GM18867 (cell line): ENCODE measurements around the gene SHLD3.
"Not testable (repeated sequence)": the region's sequence is repeated elsewhere in the genome, so short reads cannot be mapped to it uniquely, and the experiment has no call there.

Experiments
- ATAC-seq: cut with Tn5 transposase; IDR thresholded peaks from one replicate; pipeline ENCODE4 v1.9.1; 2021; ENCODE audit warnings: mild to moderate bottlenecking, moderate library complexity; ENCODE audit not compliant: unreplicated experiment

Gene SHLD3

DNA sequence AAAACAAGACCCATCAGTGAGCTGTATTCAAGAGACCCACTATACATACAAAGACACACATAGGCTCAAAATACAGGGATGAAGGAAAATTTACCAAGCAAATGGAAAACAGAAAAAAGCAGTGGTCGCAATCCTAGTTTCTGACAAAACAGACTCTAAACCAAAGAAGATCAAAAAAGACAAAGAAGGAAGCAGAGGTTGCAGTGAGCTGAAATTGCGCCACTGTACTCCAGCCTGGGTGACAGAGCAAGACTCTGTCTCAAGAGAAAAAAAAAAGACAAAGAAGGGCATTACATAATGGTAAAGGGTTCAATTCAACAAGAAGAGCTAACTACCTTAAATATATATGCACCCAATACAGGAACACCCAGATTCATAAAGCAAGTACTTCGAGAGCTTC lies 51.2 kb downstream of the SHLD3 start:
- not testable (repeated sequence) for ATAC-seq
